Activated CD8-positive, alpha-beta T cell treated with anti-CD3 and anti-CD28 coated beads for 36 hours (primary cell): ENCODE data around the gene CDH22. TPM values are rescaled to one million over a fixed set of nuclear protein-coding genes. Genes with fewer than 3 reads are reported as not detected.

Experiments
- ATAC-seq: fragments of 200-7000 bp; cut with Tn5 transposase; one replicate; pipeline ENCODE4 v1.10.0; 2021; ENCODE audit warnings: mild to moderate bottlenecking, moderate library complexity
- CTCF ChIA-PET: fragments of 350-600 bp; sonication (Branson Sonifier 250); formaldehyde crosslinking; loops from one replicate; lab custom pipeline; 2021; ENCODE audit warnings: antibody characterized with exemption; lab: Charles Lee
- POLR2A ChIA-PET: fragments of 350-600 bp; sonication (Branson Sonifier 250); formaldehyde crosslinking; loops from one replicate; lab custom pipeline; 2021; ENCODE audit warnings: antibody characterized with exemption; lab: Charles Lee
- DNase-seq: peaks from one replicate; pipeline ENCODE4 v3.0.0-alpha.2; 2020
- H3K27ac Mint-ChIP-seq: one replicate; pipeline ENCODE4 v1.8.0; 2021; ENCODE audit warnings: mild to moderate bottlenecking, mixed read lengths
- H3K27me3 Mint-ChIP-seq: one replicate; pipeline ENCODE4 v1.8.0; 2021; ENCODE audit warnings: mixed read lengths
- H3K36me3 Mint-ChIP-seq: one replicate; pipeline ENCODE4 v1.8.0; 2021; ENCODE audit warnings: low read depth, mixed read lengths
- H3K4me1 Mint-ChIP-seq: one replicate; pipeline ENCODE4 v1.8.0; 2021; ENCODE audit warnings: low read depth, mixed read lengths
- H3K4me3 Mint-ChIP-seq: one replicate; pipeline ENCODE4 v1.8.0; 2021; ENCODE audit warnings: mild to moderate bottlenecking, moderate library complexity, mixed read lengths
- H3K9me3 Mint-ChIP-seq: one replicate; pipeline ENCODE4 v1.8.0; 2021; ENCODE audit warnings: mixed read lengths
- CTCF ChIP-seq: fragments of 200-600 bp; IDR thresholded peaks from one replicate; pipeline ENCODE4 v1.8.0; 2022; ENCODE audit warnings: antibody characterized with exemption, mild to moderate bottlenecking
- intact Hi-C: fragments of 100-400 bp; cut with micrococcal nuclease; formaldehyde crosslinking; loops from one replicate; pipeline ENCODE4 v1.10.0; 2022
- total RNA-seq, 2 experiments: library from RNA; stranded (reverse); gene quantifications; one replicate each; pipeline ENCODE4 v1.2.3, GENCODE V29; 2021

Gene CDH22
- total RNA-seq, 2 experiments from 2014 or later: not detected

GRCh38 chr20:46304852-46305251, 3.4 kb downstream of the CDH22 start:
- POLR2A ChIA-PET: interaction anchor here (0.6 kb wide), 1 partner anchor 61 kb away, joined by 3 read pairs; no protein-coding TSS in a partner anchor
- Mint-ChIP-seq H3K27me3 (peaks cover 28% of the 10 kb centered on the region), H3K36me3 (no peaks in the 10 kb centered on the region), H3K27ac (no peak overlapping the region), H3K4me3 (no peak overlapping the region), H3K9me3 (no peaks in the 10 kb centered on the region), H3K4me1 (no peaks in the 10 kb centered on the region)
- DNase-seq: no peak
- TF ChIP-seq CTCF: no peak
- intact Hi-C loops: no loop called here
- no peak for ATAC-seq
- CTCF ChIA-PET: interaction anchor here (0.8 to 3.7 kb wide), 10 partner anchors 18 to 172 kb away, joined by 3 to 44 read pairs (median 3); no protein-coding TSS in a partner anchor

- ChIA-PET POLR2A (interaction anchor here (0.6 kb wide), 1 partner anchor 61 kb away, joined by 3 read pairs; no protein-coding TSS in a partner anchor), CTCF (interaction anchor here (0.9 to 3.7 kb wide), 5 partner anchors 35 to 171 kb away, joined by 3 to 44 read pairs (median 3); no protein-coding TSS in a partner anchor)
- DNase-seq (no peak), ATAC-seq (no peak)
- no peak overlapping the region for H3K4me3 Mint-ChIP-seq
- no peaks in the 10 kb centered on the region for H3K9me3 Mint-ChIP-seq
- no peaks in the 10 kb centered on the region for H3K36me3 Mint-ChIP-seq
- H3K27ac Mint-ChIP-seq: no peak overlapping the region
- intact Hi-C loops: no loop called here
- no peak for TF ChIP-seq CTCF
- peaks cover 23% of the 10 kb centered on the region for H3K27me3 Mint-ChIP-seq
- H3K4me1 Mint-ChIP-seq: no peaks in the 10 kb centered on the region
Measured at GRCh38 chr20:46304361-46304760, 3.9 kb downstream of the CDH22 start.

GRCh38 chr20:46303176-46303956, 4.9 kb downstream of the CDH22 start:
- POLR2A ChIA-PET: no interaction called here
- no peak for TF ChIP-seq CTCF
- no peaks in the 10 kb centered on the region for H3K36me3 Mint-ChIP-seq
- CTCF ChIA-PET: no interaction called here
- DNase-seq (no peak), ATAC-seq (no peak)
- H3K27me3 Mint-ChIP-seq: peaks cover 19% of the 10 kb centered on the region
- intact Hi-C loops: no loop called here
- H3K27ac Mint-ChIP-seq: no peak overlapping the region
- H3K4me3 Mint-ChIP-seq: no peak overlapping the region
- no peaks in the 10 kb centered on the region for H3K4me1 Mint-ChIP-seq
- no peaks in the 10 kb centered on the region for H3K9me3 Mint-ChIP-seq

- no peak for TF ChIP-seq CTCF
- POLR2A ChIA-PET: no interaction called here
- intact Hi-C loops: no loop called here
- CTCF ChIA-PET: interaction anchor here (1.2 kb wide), 1 partner anchor 47 kb away, joined by 4 read pairs; no protein-coding TSS in a partner anchor
- ATAC-seq (no peak), DNase-seq (no peak)
- Mint-ChIP-seq H3K4me3 (no peak overlapping the region), H3K27ac (no peak overlapping the region), H3K9me3 (no peaks in the 10 kb centered on the region), H3K27me3 (peaks cover 19% of the 10 kb centered on the region), H3K4me1 (no peaks in the 10 kb centered on the region), H3K36me3 (no peaks in the 10 kb centered on the region)
Measured at GRCh38 chr20:46302106-46302505, 6.2 kb downstream of the CDH22 start.

- H3K4me1 Mint-ChIP-seq: no peaks in the 10 kb centered on the region
- no peaks in the 10 kb centered on the region for H3K36me3 Mint-ChIP-seq
- no peak for TF ChIP-seq CTCF
- intact Hi-C loops: no loop called here
- CTCF ChIA-PET: no interaction called here
- H3K4me3 Mint-ChIP-seq: no peak overlapping the region
- no peak for DNase-seq
- POLR2A ChIA-PET: no interaction called here
- no peak for ATAC-seq
- H3K27me3 Mint-ChIP-seq: peaks cover 17% of the 10 kb centered on the region
- H3K9me3 Mint-ChIP-seq: no peaks in the 10 kb centered on the region
- H3K27ac Mint-ChIP-seq: no peak overlapping the region
Measured at GRCh38 chr20:46300281-46300680, 8.0 kb downstream of the CDH22 start.
